Mesothelial cell of epicardium (in vitro differentiated cells): ENCODE data around the gene TBC1D5. TPM values are rescaled to one million over a fixed set of nuclear protein-coding genes. Genes with fewer than 3 reads are reported as not detected.
A peak's percentile ranks its signal among the peaks of the same experiment; 100 is the strongest.

Experiments used
- DNase-seq, 2 experiments: peaks; one replicate each; pipeline ENCODE4 v3.0.0; 2021; ENCODE audit warnings: low spot score in 2 of 2; ENCODE audit not compliant: unreplicated experiment in 2 of 2
- H3K27ac Mint-ChIP-seq: 2 replicates; pipeline ENCODE4 v1.8.0; 2021; ENCODE audit warnings: mixed read lengths
- H3K27me3 Mint-ChIP-seq: 2 replicates; pipeline ENCODE4 v1.8.0; 2021; ENCODE audit warnings: low read depth, mixed read lengths
- H3K36me3 Mint-ChIP-seq: 2 replicates; pipeline ENCODE4 v1.8.0; 2021; ENCODE audit warnings: mixed read lengths
- H3K4me1 Mint-ChIP-seq: 2 replicates; pipeline ENCODE4 v1.8.0; 2021; ENCODE audit warnings: mixed read lengths
- H3K4me3 Mint-ChIP-seq: 2 replicates; pipeline ENCODE4 v1.8.0; 2021; ENCODE audit warnings: mild to moderate bottlenecking, moderate library complexity, mixed read lengths
- H3K9me3 Mint-ChIP-seq: 2 replicates; pipeline ENCODE4 v1.8.0; 2021; ENCODE audit warnings: mixed read lengths
- CTCF ChIP-seq: fragments of 200-600 bp; sonication (generic); IDR thresholded peaks from one replicate; pipeline ENCODE4 v1.5.0; 2021; ENCODE audit warnings: antibody characterized with exemption; ENCODE audit not compliant: unreplicated experiment
- total RNA-seq: library from RNA; stranded (reverse); gene quantifications from 3 replicates; pipeline ENCODE4 v1.2.1, GENCODE V29; 2021

Gene TBC1D5
- total RNA-seq, 1 donor from 2014 or later = 75.3 TPM

- no peak overlapping the region for H3K4me3 Mint-ChIP-seq
- TF ChIP-seq CTCF = no peak
- H3K27ac Mint-ChIP-seq = no peak overlapping the region
- peaks cover 3% of the 10 kb centered on the region for H3K36me3 Mint-ChIP-seq
- DNase-seq = no peak
- no peaks in the 10 kb centered on the region for H3K27me3 Mint-ChIP-seq
- H3K9me3 Mint-ChIP-seq = peaks cover 3% of the 10 kb centered on the region
- peaks cover 3% of the 10 kb centered on the region for H3K4me1 Mint-ChIP-seq
Observed at GRCh38 chr3:17340693-17341092, 401.7 kb downstream of the TBC1D5 start.

- H3K4me1 Mint-ChIP-seq = peaks cover 3% of the 10 kb centered on the region
- H3K27ac Mint-ChIP-seq = no peak overlapping the region
- no peak for DNase-seq
- H3K9me3 Mint-ChIP-seq = peaks cover 3% of the 10 kb centered on the region
- TF ChIP-seq CTCF = no peak
- H3K4me3 Mint-ChIP-seq = no peak overlapping the region
- H3K27me3 Mint-ChIP-seq = no peaks in the 10 kb centered on the region
- peaks cover 3% of the 10 kb centered on the region for H3K36me3 Mint-ChIP-seq
Observed at GRCh38 chr3:17340261-17340660, 402.2 kb downstream of the TBC1D5 start.

GRCh38 chr3:17339132-17339575, 403.3 kb downstream of the TBC1D5 start:
- Mint-ChIP-seq H3K36me3 (peaks cover 3% of the 10 kb centered on the region), H3K27ac (no peak overlapping the region), H3K27me3 (no peaks in the 10 kb centered on the region), H3K4me1 (peaks cover 3% of the 10 kb centered on the region), H3K4me3 (no peak overlapping the region), H3K9me3 (peaks cover 3% of the 10 kb centered on the region)
- no peak for TF ChIP-seq CTCF
- no peak for DNase-seq

- Mint-ChIP-seq H3K27ac (peak overlapping the region; percentile 54), H3K36me3 (no peaks in the 10 kb centered on the region), H3K27me3 (no peaks in the 10 kb centered on the region), H3K9me3 (no peaks in the 10 kb centered on the region), H3K4me1 (peaks cover 3% of the 10 kb centered on the region), H3K4me3 (no peak overlapping the region)
- no peak for DNase-seq
- no peak for TF ChIP-seq CTCF
Observed at GRCh38 chr3:17336291-17336690, 406.1 kb downstream of the TBC1D5 start.

DNA sequence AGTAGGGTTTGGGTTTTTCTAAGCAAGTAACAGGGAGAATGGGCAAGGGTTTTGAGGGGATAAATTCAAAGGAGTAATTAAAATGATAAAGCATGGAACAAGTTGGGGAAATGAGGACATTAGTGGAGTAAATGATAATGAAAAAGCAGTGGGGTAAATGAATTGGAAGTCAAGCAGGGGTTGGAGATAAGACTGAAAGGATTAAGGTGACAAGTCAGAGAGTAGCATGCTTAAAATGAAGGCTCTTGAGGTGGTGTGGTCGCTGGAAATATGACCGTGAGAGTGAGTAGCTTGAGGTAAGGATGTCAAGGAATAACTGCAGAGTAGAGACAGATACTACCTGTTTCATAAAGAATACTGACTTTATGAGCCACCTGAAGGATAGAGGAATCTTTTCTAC, 408.5 kb downstream of the TBC1D5 start:
- no peak for TF ChIP-seq CTCF
- H3K36me3 Mint-ChIP-seq = no peaks in the 10 kb centered on the region
- no peaks in the 10 kb centered on the region for H3K9me3 Mint-ChIP-seq
- H3K4me3 Mint-ChIP-seq = no peak overlapping the region
- H3K27ac Mint-ChIP-seq = no peak overlapping the region
- H3K4me1 Mint-ChIP-seq = peaks cover 3% of the 10 kb centered on the region
- DNase-seq = no peak
- no peaks in the 10 kb centered on the region for H3K27me3 Mint-ChIP-seq

DNA sequence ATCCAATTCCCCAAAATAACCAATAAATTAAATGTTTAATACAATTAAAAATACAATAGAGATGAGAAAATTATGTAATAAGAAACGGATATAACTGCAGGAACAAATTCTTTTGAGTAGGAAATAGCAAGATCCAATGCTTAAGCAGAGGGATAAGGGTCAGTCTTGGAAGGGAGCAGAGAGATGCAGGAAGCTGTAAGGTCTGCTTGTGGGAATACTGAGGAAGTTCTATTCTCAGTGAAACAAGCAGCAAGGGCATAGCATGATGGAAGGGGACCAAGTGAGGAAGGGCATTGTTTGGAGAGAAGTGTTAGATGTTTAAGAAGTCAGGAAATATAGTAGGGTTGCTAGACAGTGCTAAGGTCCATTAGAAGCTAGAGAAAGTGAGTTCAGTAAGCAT, 409.0 kb downstream of the TBC1D5 start:
- no peaks in the 10 kb centered on the region for H3K27me3 Mint-ChIP-seq
- H3K4me1 Mint-ChIP-seq = peaks cover 3% of the 10 kb centered on the region
- no peak for TF ChIP-seq CTCF
- no peaks in the 10 kb centered on the region for H3K9me3 Mint-ChIP-seq
- no peak overlapping the region for H3K4me3 Mint-ChIP-seq
- no peak overlapping the region for H3K27ac Mint-ChIP-seq
- DNase-seq = no peak
- H3K36me3 Mint-ChIP-seq = no peaks in the 10 kb centered on the region
